SU-DHL-6 (cell line): Measurements from ENCODE around the gene CXCL14.

Experiments used
- H2AFZ ChIP-seq: fragments of 200-600 bp; sonication (generic); 2 replicates; pipeline ENCODE4 v1.6.1; 2014; ENCODE audit warnings: low read depth, mild to moderate bottlenecking, moderate library complexity, mixed read lengths, antibody characterized with exemption, low read length; ENCODE audit not compliant: severe bottlenecking
- H3F3A ChIP-seq: fragments of 200-600 bp; shearing (Covaris generic); 2 replicates; pipeline ENCODE4 v1.6.0; 2016; ENCODE audit warnings: antibody characterized with exemption, mild to moderate bottlenecking; ENCODE audit not compliant: insufficient read depth
- H3K27ac ChIP-seq: fragments of 200-600 bp; sonication (generic); 2 replicates; pipeline ENCODE4 v1.5.1; 2016; ENCODE audit warnings: low read depth, mild to moderate bottlenecking, low read length, moderate library complexity, mixed read lengths
- H3K27me3 ChIP-seq: fragments of 200-600 bp; sonication (generic), shearing (Covaris generic); 2 replicates; pipeline ENCODE4 v1.6.0; 2014; ENCODE audit warnings: mild to moderate bottlenecking, low read length
- H3K36me3 ChIP-seq: fragments of 200-600 bp; sonication (generic); 2 replicates; pipeline ENCODE4 v1.6.1; 2014; ENCODE audit warnings: mild to moderate bottlenecking, low read length, mixed read lengths
- H3K4me2 ChIP-seq: fragments of 300-600, 200-600 bp; shearing (Covaris generic), sonication (generic); 2 replicates; pipeline ENCODE4 v1.6.0; 2014; ENCODE audit warnings: low read length, low read depth, mild to moderate bottlenecking; ENCODE audit not compliant: poor library complexity, severe bottlenecking
- H3K4me3 ChIP-seq: fragments of 200-600 bp; sonication (generic); 2 replicates; pipeline ENCODE4 v1.5.1; 2014; ENCODE audit warnings: antibody characterized with exemption, low read length, mild to moderate bottlenecking, mixed read lengths; ENCODE audit not compliant: insufficient read depth, poor library complexity, severe bottlenecking
- H3K79me2 ChIP-seq: fragments of 200-600 bp; sonication (generic); 2 replicates; pipeline ENCODE4 v1.6.1; 2014; ENCODE audit warnings: mild to moderate bottlenecking, low read length, moderate library complexity; ENCODE audit not compliant: insufficient read depth
- H3K9ac ChIP-seq: fragments of 200-600 bp; sonication (generic); 2 replicates; pipeline ENCODE4 v1.7.0; 2014; ENCODE audit warnings: mild to moderate bottlenecking, low read length
- H3K9me2 ChIP-seq: fragments of 200-600 bp; sonication (generic); replicated peaks from 2 replicates; pipeline ENCODE4 v1.6.1; 2014; ENCODE audit warnings: low read length; ENCODE audit not compliant: insufficient read depth
- H3K9me3 ChIP-seq: fragments of 200-600 bp; sonication (generic); 2 replicates; pipeline ENCODE4 v1.6.1; 2014; ENCODE audit warnings: low read length, mixed read lengths; ENCODE audit not compliant: insufficient read depth
- H4K20me1 ChIP-seq: fragments of 200-600 bp; sonication (generic); 2 replicates; pipeline ENCODE4 v1.6.1; 2014; ENCODE audit warnings: low read depth, mild to moderate bottlenecking, antibody characterized with exemption, low read length, moderate library complexity, mixed read lengths
- EZH2phosphoT487 ChIP-seq: fragments of 200-600 bp; sonication (generic), shearing (Covaris generic); conservative IDR thresholded peaks from 2 replicates; pipeline ENCODE4 v1.6.1; 2018; ENCODE audit warnings: mild to moderate bottlenecking, antibody characterized with exemption, low read length, moderate library complexity, mixed read lengths
- TF ChIP-seq, protein P1 (sequence below): fragments of 200-600 bp; sonication (generic); IDR thresholded peaks from one replicate; pipeline ENCODE4 v1.5.1; 2017; ENCODE audit warnings: antibody characterized with exemption, mild to moderate bottlenecking, low read length, moderate library complexity; ENCODE audit not compliant: insufficient read depth, poor library complexity, severe bottlenecking

Gene CXCL14

DNA sequence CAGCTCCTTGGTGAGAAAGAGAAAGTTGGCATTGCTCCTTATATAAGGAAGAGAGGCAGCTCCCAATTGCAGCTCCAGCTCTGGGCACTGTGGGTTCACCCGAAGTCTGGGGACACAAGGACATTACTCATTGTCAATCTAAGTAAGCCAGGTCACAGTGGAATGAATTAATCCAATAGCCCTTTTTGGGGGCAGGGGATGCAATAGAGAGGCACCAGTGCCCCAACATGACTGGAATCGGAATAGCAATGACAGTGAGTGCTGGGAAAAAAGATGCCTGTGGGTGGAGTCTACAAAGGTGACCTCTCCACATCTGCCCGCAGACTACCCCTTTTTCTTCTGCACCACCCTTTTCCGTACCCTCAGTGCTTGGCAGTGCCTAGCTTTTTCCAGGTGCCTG, 31.9 kb downstream of the CXCL14 start:
- Histone ChIP-seq H3K79me2 (no peaks in the 10 kb centered on the region), H3K27ac (no peak overlapping the region), H3K27me3 (no peaks in the 10 kb centered on the region), H4K20me1 (no peaks in the 10 kb centered on the region), H3F3A (no peaks in the 10 kb centered on the region), H3K9me2 (no peaks in the 10 kb centered on the region), H3K4me3 (no peak overlapping the region), H2AFZ (no peak overlapping the region), H3K36me3 (no peaks in the 10 kb centered on the region), H3K9me3 (no peaks in the 10 kb centered on the region), H3K9ac (no peak overlapping the region), H3K4me2 (no peak overlapping the region)
- TF ChIP-seq, protein P1, sequence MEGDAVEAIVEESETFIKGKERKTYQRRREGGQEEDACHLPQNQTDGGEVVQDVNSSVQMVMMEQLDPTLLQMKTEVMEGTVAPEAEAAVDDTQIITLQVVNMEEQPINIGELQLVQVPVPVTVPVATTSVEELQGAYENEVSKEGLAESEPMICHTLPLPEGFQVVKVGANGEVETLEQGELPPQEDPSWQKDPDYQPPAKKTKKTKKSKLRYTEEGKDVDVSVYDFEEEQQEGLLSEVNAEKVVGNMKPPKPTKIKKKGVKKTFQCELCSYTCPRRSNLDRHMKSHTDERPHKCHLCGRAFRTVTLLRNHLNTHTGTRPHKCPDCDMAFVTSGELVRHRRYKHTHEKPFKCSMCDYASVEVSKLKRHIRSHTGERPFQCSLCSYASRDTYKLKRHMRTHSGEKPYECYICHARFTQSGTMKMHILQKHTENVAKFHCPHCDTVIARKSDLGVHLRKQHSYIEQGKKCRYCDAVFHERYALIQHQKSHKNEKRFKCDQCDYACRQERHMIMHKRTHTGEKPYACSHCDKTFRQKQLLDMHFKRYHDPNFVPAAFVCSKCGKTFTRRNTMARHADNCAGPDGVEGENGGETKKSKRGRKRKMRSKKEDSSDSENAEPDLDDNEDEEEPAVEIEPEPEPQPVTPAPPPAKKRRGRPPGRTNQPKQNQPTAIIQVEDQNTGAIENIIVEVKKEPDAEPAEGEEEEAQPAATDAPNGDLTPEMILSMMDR: no peak
- TF ChIP-seq EZH2phosphoT487: no peak

DNA sequence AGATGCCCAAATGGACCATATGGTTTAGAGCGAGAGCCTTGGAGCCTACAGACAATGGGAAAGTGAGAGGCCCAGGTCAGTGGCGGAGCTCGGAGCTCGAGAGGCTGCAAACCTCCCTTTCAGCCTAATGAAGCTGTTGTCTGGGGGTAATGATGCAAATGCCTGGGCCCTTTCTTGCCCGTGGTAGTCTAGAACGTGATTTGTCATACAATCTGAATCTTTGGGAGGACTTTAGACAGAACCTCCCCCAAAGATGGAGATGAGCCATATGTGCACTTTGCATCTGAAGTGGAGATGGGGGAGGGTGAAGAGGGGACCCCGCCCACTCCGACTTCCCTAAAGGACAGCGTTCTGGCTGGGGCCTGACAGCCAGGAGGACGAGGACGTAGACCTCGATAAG, 32.7 kb downstream of the CXCL14 start:
- no peaks in the 10 kb centered on the region for H3K9me3 ChIP-seq
- H3F3A ChIP-seq: no peaks in the 10 kb centered on the region
- no peaks in the 10 kb centered on the region for H3K9me2 ChIP-seq
- H3K4me3 ChIP-seq: no peak overlapping the region
- H3K27ac ChIP-seq: no peak overlapping the region
- H3K27me3 ChIP-seq: no peaks in the 10 kb centered on the region
- no peaks in the 10 kb centered on the region for H4K20me1 ChIP-seq
- H3K36me3 ChIP-seq: no peaks in the 10 kb centered on the region
- no peaks in the 10 kb centered on the region for H3K79me2 ChIP-seq
- no peak overlapping the region for H3K9ac ChIP-seq
- no peak for TF ChIP-seq EZH2phosphoT487
- TF ChIP-seq, protein P1: no peak
- no peak overlapping the region for H2AFZ ChIP-seq
- H3K4me2 ChIP-seq: no peak overlapping the region

DNA sequence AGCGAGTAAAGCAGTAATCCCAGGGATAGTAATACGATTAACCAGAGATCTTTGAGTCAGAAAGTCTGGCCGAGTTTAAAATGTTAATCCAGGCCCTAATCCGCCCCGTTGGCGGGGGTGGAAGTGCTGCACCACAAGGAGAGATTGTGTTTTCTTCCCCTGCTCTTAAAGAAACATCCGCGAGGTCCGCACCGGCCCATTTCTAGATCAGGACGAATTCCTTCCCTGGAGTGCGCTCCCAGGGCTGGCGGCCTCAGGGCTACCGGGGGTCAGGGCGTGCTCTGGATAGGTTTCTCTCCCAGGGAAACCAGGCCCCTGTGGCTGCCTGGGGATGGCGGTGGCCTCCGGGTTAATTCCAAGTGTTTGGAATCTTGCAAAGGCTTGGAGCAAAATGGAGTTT, 33.7 kb downstream of the CXCL14 start:
- no peaks in the 10 kb centered on the region for H3K36me3 ChIP-seq
- H3K9ac ChIP-seq: no peak overlapping the region
- H3K4me2 ChIP-seq: no peak overlapping the region
- no peak overlapping the region for H2AFZ ChIP-seq
- H4K20me1 ChIP-seq: no peaks in the 10 kb centered on the region
- no peak overlapping the region for H3K4me3 ChIP-seq
- H3K27ac ChIP-seq: no peak overlapping the region
- H3K79me2 ChIP-seq: no peaks in the 10 kb centered on the region
- H3K27me3 ChIP-seq: no peaks in the 10 kb centered on the region
- H3K9me2 ChIP-seq: no peaks in the 10 kb centered on the region
- no peaks in the 10 kb centered on the region for H3F3A ChIP-seq
- no peak for TF ChIP-seq EZH2phosphoT487
- TF ChIP-seq, protein P1: no peak
- H3K9me3 ChIP-seq: no peaks in the 10 kb centered on the region
